OCI-LY3 (cell line): Measurements from ENCODE around the gene TCERG1L.

ENCODE experiments used
- EZH2phosphoT487 ChIP-seq: fragments of 200-600 bp; shearing (Covaris generic); IDR thresholded peaks from 2 replicates; pipeline ENCODE4 v1.6.1; 2018; ENCODE audit warnings: antibody characterized with exemption, mixed run types, low read depth
- TF ChIP-seq, protein P1 (sequence below): fragments of 200-600, 300-600 bp; sonication (generic); IDR thresholded peaks from 2 replicates; pipeline ENCODE4 v1.5.1; 2014; ENCODE audit warnings: antibody characterized with exemption, low read length, low read depth

DNA sequence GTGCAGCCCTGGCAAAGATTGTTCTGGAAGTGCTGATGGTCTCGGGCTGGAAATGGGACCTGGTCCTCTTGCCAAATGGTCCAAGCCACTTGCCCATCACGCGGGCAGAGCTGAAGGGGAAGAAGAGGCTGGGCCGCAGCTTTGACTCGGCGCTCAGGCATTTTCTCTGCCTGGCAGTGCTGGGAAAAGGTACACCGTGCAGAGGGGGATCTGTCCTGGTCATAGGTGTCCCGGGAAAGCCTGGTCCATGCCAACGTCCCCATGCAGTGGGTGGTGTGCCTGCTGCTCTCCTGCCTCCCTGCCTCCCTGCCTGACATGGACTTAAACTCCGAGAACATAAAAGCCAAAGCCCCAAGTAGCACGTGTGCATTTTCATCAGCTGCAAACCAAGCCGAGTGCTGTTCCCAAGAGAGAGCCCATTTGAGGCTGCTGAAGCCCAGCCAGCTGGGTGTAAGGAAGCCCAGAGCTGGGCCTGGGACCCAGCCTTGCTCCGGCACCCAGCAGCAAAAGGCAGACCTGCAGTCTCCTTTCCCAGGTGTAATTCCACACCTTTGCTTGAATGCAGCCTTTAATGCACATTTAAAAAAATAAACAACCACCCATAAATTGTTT is 72.7 kb downstream of the TCERG1L start:
- TF ChIP-seq, protein P1, sequence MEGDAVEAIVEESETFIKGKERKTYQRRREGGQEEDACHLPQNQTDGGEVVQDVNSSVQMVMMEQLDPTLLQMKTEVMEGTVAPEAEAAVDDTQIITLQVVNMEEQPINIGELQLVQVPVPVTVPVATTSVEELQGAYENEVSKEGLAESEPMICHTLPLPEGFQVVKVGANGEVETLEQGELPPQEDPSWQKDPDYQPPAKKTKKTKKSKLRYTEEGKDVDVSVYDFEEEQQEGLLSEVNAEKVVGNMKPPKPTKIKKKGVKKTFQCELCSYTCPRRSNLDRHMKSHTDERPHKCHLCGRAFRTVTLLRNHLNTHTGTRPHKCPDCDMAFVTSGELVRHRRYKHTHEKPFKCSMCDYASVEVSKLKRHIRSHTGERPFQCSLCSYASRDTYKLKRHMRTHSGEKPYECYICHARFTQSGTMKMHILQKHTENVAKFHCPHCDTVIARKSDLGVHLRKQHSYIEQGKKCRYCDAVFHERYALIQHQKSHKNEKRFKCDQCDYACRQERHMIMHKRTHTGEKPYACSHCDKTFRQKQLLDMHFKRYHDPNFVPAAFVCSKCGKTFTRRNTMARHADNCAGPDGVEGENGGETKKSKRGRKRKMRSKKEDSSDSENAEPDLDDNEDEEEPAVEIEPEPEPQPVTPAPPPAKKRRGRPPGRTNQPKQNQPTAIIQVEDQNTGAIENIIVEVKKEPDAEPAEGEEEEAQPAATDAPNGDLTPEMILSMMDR = no peak
- no peak for TF ChIP-seq EZH2phosphoT487
